ENCODE results near the gene FAM13B.
"Not testable (repeated sequence)": the region's sequence is repeated elsewhere in the genome, so short reads cannot be mapped to it uniquely, and the experiment has no call there.

Gene FAM13B

DNA sequence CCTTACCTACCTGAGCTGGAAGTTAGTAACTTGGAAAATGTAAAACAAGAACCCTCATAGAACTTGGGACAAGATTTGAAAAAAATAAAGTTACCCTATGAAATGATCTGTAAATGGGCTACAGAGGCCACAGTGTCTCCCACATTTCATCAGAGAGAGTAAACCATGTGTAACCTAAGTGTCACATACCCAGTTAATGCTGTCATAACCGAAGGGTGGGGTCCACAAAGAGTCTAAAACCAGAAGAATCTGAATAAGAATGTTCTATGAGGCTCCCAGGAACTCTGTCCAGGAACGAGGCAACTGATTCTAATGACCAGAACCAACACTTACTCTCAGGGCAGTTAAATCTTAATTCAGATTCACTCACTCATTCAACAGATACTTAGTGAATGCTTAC is 1.0 kb upstream of the FAM13B start:
- no peak for DNase-seq (ENCODE audit: low spot score)

DNA sequence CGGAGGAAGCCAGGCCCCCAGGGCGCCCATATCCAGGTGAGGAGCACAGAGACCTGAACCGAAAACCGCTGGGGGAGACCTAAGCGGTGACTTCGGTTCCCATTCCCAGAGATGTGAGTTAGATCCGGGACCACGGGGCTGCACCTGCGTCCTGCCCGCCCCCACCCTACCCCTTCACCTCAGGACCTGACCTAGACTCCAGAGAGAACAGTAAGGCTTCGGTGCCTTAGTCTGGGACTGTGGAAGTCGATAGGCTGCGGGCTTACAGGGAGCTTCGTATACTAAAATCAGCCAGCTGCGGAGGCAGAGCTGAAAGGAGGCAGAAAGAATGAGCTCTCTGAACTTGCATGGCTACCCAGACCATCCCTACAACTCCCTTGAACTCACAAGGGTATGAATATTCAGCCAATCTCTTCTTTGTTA is 518 bp upstream of the FAM13B start:
- DNase-seq (ENCODE audit: low spot score), result peak; percentile 36

GRCh38 chr5:138032028-138032571 is 779 bp downstream of the FAM13B start:
- DNase-seq (ENCODE audit: low spot score), result peak; percentile 63

DNA sequence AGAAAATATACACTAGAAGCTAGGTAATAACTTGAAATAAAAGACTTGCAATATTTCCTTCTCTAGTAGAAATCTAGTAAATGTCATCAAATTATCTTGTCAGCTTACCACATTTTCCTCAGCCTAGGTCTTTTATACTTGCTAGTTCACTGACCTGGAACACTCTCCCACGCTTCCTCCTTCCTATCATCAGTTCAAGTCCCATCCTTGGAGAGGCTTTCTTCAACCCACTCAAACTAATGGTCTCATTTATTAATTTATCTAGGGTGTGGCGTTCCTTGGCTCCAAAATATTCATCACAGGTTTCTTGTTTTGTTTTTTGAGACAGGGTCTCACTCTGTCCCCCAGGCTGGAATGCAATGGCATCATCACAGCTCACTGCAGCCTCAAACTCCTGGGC is 2.9 kb downstream of the FAM13B start:
- no peak for DNase-seq (ENCODE audit: low spot score)

- no peak for DNase-seq (ENCODE audit: low spot score)
Measured at GRCh38 chr5:138029501-138029900, 3.4 kb downstream of the FAM13B start.

DNA sequence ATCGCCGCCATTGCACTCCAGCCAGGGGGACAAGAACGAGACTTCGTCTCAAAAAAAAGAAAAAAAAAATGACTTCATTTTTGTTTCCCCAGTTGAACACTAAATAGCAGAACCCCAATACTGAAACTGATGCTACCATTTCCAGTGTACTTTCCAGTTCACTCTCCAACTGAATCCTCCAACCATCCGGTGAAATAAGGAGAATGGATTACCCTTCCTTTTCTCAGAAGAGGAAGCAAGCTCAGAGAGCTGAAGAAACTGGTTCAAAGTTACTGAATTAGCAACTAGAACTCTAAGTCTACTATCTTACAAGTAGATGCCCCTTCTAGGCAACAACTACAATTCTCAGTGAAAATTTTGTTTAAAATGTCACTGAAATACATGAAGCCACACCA is 3.9 kb downstream of the FAM13B start:
- no peak for DNase-seq (ENCODE audit: low spot score)

DNA sequence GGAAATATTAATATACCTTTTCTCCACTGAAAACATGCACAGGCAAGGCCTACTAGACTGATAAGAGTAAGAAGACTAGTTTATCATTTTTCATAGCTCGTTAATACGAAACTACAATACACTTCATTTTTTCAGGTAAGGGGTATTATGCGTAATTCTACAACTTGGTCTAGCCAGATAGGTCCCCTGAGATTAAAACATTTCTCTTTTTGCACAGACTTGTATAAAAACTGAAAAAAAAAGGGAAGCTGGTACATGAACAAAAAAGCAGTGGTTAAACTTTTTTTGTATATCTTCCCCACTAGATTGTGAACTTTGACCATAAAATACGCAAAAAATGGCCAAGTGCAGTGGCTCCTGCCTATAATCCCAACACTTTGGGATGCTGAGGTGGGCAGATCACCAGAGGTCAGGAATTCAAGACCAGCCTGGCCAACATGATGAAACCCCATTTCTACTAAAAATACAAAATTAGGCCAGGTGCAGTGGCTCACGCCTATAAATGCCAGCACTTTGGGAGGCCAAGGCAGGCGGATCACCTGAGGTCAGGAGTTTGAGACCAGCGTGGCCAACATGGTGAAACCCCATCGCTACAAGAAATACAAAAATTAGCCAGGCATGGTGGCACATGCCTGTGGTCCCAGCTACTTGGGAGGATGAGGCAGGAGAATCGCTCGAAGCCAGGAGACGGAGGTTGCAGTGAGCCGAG is 4.5 kb downstream of the FAM13B start:
- DNase-seq (ENCODE audit: low spot score), result not testable (repeated sequence)

- not testable (repeated sequence) for DNase-seq (ENCODE audit: low spot score)
Measured at GRCh38 chr5:138026793-138027192, 6.1 kb downstream of the FAM13B start.

DNA sequence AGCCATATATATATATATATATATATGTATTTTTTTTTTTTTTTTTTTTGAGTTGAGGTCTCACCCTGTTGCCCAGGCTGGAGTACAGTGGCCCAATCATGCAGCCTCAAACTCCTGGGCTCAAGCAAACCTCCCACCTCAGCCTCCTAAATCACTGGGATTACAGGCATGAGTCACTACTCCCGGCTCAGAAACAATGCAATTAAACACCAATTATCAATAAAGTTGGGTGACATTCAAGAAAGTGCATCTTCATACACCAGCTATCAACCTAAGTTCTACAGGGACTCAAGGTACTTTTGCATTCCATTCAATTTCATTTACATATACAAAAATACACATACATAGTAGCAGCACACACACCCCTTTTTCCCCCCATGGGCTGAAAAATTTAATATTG is 7.6 kb downstream of the FAM13B start:
- DNase-seq (ENCODE audit: low spot score), result no peak

DNA sequence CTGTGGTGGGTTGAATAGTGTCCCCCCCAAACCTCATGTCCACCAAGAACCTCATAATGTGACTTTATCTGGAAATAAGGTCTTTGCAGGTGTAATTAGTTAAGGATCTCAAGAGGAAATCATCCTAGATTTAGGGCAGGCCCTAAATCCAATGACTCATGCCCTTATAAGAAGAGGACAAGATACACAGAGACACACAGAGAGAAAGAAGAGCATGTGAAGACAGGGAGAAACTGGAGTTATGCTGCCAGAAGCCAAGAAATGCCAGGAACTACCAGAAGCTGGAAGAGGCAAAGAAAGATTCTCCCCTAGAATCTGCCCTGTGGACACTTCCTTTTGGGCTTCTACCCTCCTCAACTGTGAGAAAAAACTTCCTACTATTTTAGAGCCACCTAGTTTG is 8.8 kb downstream of the FAM13B start:
- DNase-seq (ENCODE audit: low spot score), result no peak

DNA sequence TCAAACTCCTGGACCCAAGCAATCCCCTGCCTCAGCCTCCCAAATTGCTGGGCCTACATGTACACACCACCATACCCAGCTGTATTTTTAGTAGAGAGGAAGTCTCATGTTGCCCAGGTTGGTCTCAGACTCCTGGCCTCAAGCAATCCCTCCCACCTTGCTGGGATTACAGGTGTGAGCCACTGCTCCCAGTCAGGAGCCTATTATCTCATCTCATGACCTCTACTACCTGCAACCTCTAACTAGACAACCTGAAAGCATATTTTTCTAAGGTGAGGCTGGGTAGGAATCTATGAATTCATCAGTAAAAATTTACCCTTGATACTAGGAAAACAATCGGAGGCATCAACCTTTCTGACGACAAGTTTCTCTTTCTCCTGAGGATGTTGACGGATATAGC is 10.0 kb downstream of the FAM13B start:
- no peak for DNase-seq (ENCODE audit: low spot score)

DNA sequence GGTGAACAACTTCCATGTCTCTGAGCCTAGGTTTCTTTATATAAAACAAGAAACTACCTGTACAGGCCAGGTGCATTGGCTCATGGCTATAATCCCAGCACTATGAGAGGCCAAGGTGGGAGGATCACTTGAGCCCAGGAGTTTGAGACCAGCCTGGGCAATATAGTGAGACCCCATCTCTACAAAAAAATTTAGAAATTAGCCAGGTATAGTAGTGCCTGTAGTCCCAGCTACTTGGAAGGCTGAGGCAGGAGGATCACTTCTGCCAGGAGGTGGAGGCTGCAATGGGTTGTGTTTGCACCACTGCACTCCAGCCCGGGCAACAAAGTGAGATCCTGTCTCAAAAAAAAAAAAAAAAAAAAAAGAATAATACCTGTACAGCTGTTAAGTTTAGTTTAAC is 11.1 kb downstream of the FAM13B start:
- no peak for DNase-seq (ENCODE audit: low spot score)

- DNase-seq (ENCODE audit: low spot score), result no peak
Measured at GRCh38 chr5:138018849-138019248, 14.0 kb downstream of the FAM13B start.

DNA sequence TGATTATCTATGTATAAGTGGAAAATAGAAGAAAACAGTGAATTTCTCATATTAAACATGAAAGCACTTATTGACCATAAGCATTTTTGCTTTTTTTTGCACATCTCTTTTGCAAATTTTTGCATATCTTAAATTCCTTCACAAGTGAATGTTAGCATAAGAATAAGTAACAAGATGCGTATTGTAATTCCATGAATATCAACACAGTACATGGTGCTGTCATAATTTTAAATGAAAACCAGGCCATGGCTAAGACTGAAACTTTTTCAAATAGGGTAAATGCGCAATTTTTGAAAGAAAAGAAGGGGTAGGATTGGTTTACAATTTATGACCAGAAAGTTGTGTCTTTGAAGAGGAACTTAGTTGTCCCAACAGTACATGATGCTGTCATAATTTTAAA is 17.0 kb downstream of the FAM13B start:
- DNase-seq (ENCODE audit: low spot score), result no peak

- no peak for DNase-seq (ENCODE audit: low spot score)
Measured at GRCh38 chr5:138011991-138012390, 20.9 kb downstream of the FAM13B start.

- DNase-seq (ENCODE audit: low spot score), result no peak
Measured at GRCh38 chr5:138000102-138000723, 32.7 kb downstream of the FAM13B start.

GRCh38 chr5:137997726-137998213 is 35.1 kb downstream of the FAM13B start:
- no peak for DNase-seq (ENCODE audit: low spot score)

DNA sequence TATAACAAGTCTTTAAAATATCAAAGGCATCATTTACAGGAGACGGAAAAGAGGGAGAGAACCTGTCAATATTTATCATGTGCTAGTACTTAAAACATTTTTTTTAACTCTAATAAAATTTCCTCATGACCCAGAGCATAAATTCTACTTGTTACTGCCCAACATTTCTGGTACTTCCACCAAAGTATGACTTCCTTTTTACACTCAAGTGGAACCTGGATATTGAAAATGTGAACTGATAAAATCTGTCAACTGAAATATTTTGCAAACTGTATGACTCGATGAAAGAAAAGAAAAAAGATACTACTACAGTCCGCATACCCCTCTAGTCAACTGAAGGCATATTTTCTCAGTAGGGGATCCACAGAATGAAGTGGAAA is 37.1 kb downstream of the FAM13B start:
- no peak for DNase-seq (ENCODE audit: low spot score)

DNA sequence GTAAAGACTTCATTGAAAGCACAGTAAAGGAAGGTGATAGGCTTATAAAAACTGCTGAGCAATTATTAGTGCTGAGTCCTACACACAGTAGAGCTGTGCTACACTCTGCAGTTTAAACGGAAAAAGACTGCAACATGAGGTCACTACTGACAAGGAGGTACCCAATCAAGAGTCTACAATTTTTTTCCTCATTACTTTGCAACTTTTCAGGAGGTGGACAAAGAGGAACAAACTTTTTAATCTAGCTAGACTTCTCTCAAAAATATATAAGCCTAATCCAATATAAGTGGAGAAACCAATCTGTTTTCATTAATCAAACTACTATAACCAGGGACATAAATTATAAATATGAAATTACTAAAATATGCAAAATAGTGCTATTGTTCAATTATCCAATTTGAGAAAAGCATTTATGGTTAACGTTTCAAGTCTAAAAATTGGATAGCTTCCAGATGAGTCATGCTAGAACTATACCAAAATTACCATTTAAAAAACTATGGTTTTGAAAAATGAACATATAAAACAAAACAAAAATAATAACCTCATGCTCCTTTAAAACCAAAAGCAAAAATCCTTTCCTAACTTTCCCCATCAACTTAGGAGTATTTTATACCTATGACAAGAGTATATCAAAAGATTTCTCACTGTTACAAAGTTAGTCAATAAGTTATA is 37.7 kb downstream of the FAM13B start:
- no peak for DNase-seq (ENCODE audit: low spot score)

GRCh38 chr5:137994556-137994955 is 38.3 kb downstream of the FAM13B start:
- no peak for DNase-seq (ENCODE audit: low spot score)

DNA sequence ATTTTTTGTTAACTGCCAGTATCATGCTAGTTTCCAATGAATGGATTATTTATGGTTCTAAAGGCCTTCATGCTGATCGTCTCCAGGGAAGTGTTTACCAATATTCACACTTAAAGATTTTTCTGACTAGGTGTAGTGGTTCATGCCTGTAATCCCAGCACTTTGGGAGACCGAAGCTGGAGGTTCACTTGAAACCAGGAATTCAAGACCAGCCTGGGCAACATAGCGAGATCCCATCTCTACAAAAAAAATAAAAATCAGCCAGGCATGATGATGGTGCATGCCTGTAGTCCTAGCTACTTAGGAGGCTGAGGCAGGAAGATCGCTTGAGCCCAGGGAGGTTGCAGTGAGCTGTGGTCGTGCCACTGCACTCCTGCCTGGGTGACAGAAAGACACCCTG is 43.5 kb downstream of the FAM13B start:
- no peak for DNase-seq (ENCODE audit: low spot score)

GRCh38 chr5:137975208-137975607 is 57.7 kb downstream of the FAM13B start:
- DNase-seq (ENCODE audit: low spot score), result no peak

DNA sequence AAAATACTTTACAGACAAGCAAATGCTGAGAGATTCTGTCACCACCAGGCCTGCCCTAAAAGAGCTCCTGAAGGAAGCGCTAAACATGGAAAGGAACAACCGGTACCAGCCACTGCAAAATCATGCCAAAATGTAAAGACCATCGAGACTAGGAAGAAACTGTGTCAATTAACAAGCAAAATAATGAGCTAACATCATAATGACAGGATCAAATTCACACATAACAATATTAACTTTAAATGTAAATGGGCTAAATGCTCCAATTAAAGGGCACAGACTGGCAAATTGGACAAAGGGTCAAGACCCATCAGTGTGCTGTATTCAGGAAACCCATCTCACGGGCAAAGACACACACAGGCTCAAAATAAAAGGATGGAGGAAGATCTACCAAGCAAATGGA is 62.5 kb downstream of the FAM13B start:
- not testable (repeated sequence) for DNase-seq (ENCODE audit: low spot score)

All from CD4-positive, alpha-beta T cell treated with Interleukin-15 for 4 hours (primary cell).